HEK293 (cell line): ENCODE measurements around the gene LHFPL3.
A peak's percentile ranks its signal among the peaks of the same experiment; 100 is the strongest.

Source experiments
- CTCF ChIA-PET: fragments of 350-600 bp; formaldehyde crosslinking; extraction: SDS; loops from one replicate; lab custom pipeline; 2021; ENCODE audit warnings: antibody characterized with exemption; lab: Yijun Ruan, JAX
- POLR2A ChIA-PET: fragments of 300-600 bp; formaldehyde crosslinking; extraction: SDS; loops from one replicate; lab custom pipeline; 2020; ENCODE audit warnings: antibody characterized with exemption, inconsistent platforms; lab: Yijun Ruan, JAX
- H3K27ac ChIP-seq: fragments of 200-500 bp; sonication (Bioruptor generic); 2 replicates; pipeline ENCODE4 v1.5.1; 2014; ENCODE audit warnings: low read depth, low read length, control low read depth, inconsistent platforms; ENCODE audit errors: extremely low read depth
- H3K36me3 ChIP-seq, 2 experiments: fragments of 200-500 bp in 1 of 2; sonication (Bioruptor generic) in 1 of 2; 1 replicate in 1 of 2; 2 replicates in 1 of 2; pipeline ENCODE4 v1.5.1; 2014 to 2017; ENCODE audit warnings: inconsistent platforms in 2 of 2, low read length in 2 of 2; ENCODE audit not compliant: control insufficient read depth in 2 of 2, insufficient read depth in 1 of 2
- H3K4me1 ChIP-seq: fragments of 200-500 bp; sonication (Bioruptor generic); 2 replicates; pipeline ENCODE4 v1.5.1; 2014; ENCODE audit warnings: mild to moderate bottlenecking, low read length, inconsistent platforms; ENCODE audit not compliant: control insufficient read depth, insufficient read depth
- H3K4me3 ChIP-seq: 2 replicates; pipeline ENCODE4 v1.5.1; 2011; ENCODE audit warnings: low read depth, mild to moderate bottlenecking, control low read depth, low read length, moderate library complexity
- H3K9me3 ChIP-seq: fragments of 200-500 bp; sonication (Bioruptor generic); 2 replicates; pipeline ENCODE4 v1.5.1; 2014; ENCODE audit warnings: low read depth, low read length, inconsistent platforms; ENCODE audit not compliant: control insufficient read depth, insufficient read depth
- EGR2 ChIP-seq: fragments of 450-650 bp; formaldehyde crosslinking; IDR thresholded peaks from 2 replicates; pipeline ENCODE4 v1.5.1; 2016; ENCODE audit warnings: low read depth, missing biosample characterization, missing genetic modification characterization
- FEZF1 ChIP-seq: fragments of 450-650 bp; formaldehyde crosslinking; IDR thresholded peaks from 2 replicates; pipeline ENCODE4 v1.5.1; 2016; ENCODE audit warnings: missing biosample characterization, missing genetic modification characterization
- HOXD13 ChIP-seq: sonication (generic); formaldehyde crosslinking; IDR thresholded peaks from 2 replicates; pipeline ENCODE4 v1.8.0; 2022; ENCODE audit warnings: missing genetic modification reagents, borderline replicate concordance
- PRDM4 ChIP-seq: fragments of 450-650 bp; formaldehyde crosslinking; IDR thresholded peaks from 2 replicates; pipeline ENCODE4 v1.5.1; 2017; ENCODE audit warnings: missing biosample characterization, missing genetic modification characterization
- SETDB1 ChIP-seq: IDR thresholded peaks from one replicate; pipeline ENCODE4 v1.6.1; 2017; ENCODE audit warnings: mild to moderate bottlenecking, low read length, moderate library complexity, mixed read lengths; ENCODE audit not compliant: insufficient read length
- TCF7L2 ChIP-seq: IDR thresholded peaks from 2 replicates; pipeline ENCODE4 v1.6.1; 2011; ENCODE audit warnings: low read depth, mild to moderate bottlenecking, inconsistent platforms, low read length, moderate library complexity, borderline replicate concordance
- ZBTB48 ChIP-seq: fragments of 450-650 bp; formaldehyde crosslinking; IDR thresholded peaks from 2 replicates; pipeline ENCODE4 v1.5.1; 2016; ENCODE audit warnings: missing biosample characterization, missing genetic modification characterization
- ZFHX2 ChIP-seq: fragments of 450-650 bp; formaldehyde crosslinking; conservative IDR thresholded peaks from 2 replicates; pipeline ENCODE4 v1.5.1; 2016; ENCODE audit warnings: missing biosample characterization, missing genetic modification characterization
- ZFP3 ChIP-seq: fragments of 450-650 bp; formaldehyde crosslinking; IDR thresholded peaks from 2 replicates; pipeline ENCODE4 v1.5.1; 2016; ENCODE audit warnings: low read depth, missing biosample characterization, missing genetic modification characterization
- ZNF561 ChIP-seq: fragments of 450-650 bp; IDR thresholded peaks from 2 replicates; pipeline ENCODE4 v1.5.1; 2018; ENCODE audit warnings: missing biosample characterization, missing genetic modification characterization, borderline replicate concordance
- ZNF624 ChIP-seq: fragments of 450-650 bp; formaldehyde crosslinking; IDR thresholded peaks from 2 replicates; pipeline ENCODE4 v1.5.1; 2017; ENCODE audit warnings: missing biosample characterization, missing genetic modification characterization
- ZNF692 ChIP-seq: fragments of 450-650 bp; formaldehyde crosslinking; IDR thresholded peaks from 2 replicates; pipeline ENCODE4 v1.5.1; 2016; ENCODE audit warnings: missing biosample characterization, missing genetic modification characterization
- ZNF830 ChIP-seq: fragments of 450-650 bp; IDR thresholded peaks from 2 replicates; pipeline ENCODE4 v1.5.0; 2018; ENCODE audit warnings: missing biosample characterization, missing genetic modification characterization, low read depth, mild to moderate bottlenecking, moderate library complexity
- TF ChIP-seq, protein P1 (sequence below): fragments of 450-650 bp; formaldehyde crosslinking; IDR thresholded peaks from 2 replicates; pipeline ENCODE4 v1.5.1; 2016; ENCODE audit warnings: missing biosample characterization, missing genetic modification characterization
- TF ChIP-seq, protein P2 (sequence below): fragments of 450-650 bp; formaldehyde crosslinking; IDR thresholded peaks from 2 replicates; pipeline ENCODE4 v1.5.1; 2016; ENCODE audit warnings: missing biosample characterization, missing genetic modification characterization
- TF ChIP-seq, protein P3 (sequence below): fragments of 450-650 bp; formaldehyde crosslinking; IDR thresholded peaks from 2 replicates; pipeline ENCODE4 v1.5.1; 2016; ENCODE audit warnings: missing biosample characterization, missing genetic modification characterization
- TF ChIP-seq, protein P4 (sequence below): fragments of 450-650 bp; IDR thresholded peaks from 2 replicates; pipeline ENCODE4 v1.5.1; 2018; ENCODE audit warnings: missing biosample characterization, mild to moderate bottlenecking, missing genetic modification characterization

Gene LHFPL3

DNA sequence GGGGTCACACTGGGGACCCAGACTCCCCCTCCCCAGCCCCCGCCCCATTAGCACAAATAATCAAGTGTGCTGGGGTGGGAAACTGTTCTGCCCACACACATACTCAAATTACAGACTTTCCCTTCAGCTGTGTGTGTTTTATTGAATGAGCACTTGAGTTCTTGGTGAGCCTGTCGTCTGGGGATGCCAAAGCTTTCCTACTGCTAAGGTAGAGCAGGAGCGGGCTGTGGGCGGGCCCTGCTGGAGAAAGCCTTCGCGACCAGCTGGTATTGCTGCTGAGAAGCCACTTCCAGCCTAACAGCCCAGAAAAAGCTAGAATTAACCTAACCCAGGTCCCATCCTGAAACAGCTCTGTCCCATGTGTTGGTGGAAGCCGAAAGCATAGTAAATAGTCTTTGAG lies 598.7 kb downstream of the LHFPL3 start:
- Histone ChIP-seq H3K9me3 (no peaks in the 10 kb centered on the region), H3K4me3 (no peak overlapping the region)
- ChIA-PET CTCF (interaction anchor here (0.6 to 3.2 kb wide), 5 partner anchors 9 to 618 kb away, joined by 3 to 19 read pairs (median 4); no protein-coding TSS in a partner anchor), POLR2A (interaction anchor here (1.0 kb wide), 1 partner anchor 87 kb away, joined by 3 read pairs; the partner anchor contains the start of gene KMT2E)
- no peak for TF ChIP-seq HOXD13 (CRISPR knock-in tag)
- 0 out of 2 replicates have a peak, but pooled peaks have one; percentile 25 for TF ChIP-seq FEZF1
- TF ChIP-seq ZFHX2 (tag by site-specific recombination) = peak; percentile 85
- TF ChIP-seq ZBTB48 (tag by site-specific recombination) = peak; percentile 5; the same call in 1 of the 2 replicates
- TF ChIP-seq ZFP3 = no peak
- 0 out of 2 replicates have a peak, but pooled peaks have one; percentile 44 for TF ChIP-seq EGR2 (tag by site-specific recombination)
- TF ChIP-seq, all 188 proteins: peak for 4
- no peaks in the 10 kb centered on the region for H3K36me3 ChIP-seq
- no peak overlapping the region for H3K27ac ChIP-seq
- H3K4me1 ChIP-seq = 0 out of 2 replicates have a peak, but pooled peaks cover 2% of the 10 kb centered on the region

- Histone ChIP-seq H3K36me3 (no peaks in the 10 kb centered on the region), H3K27ac (no peak overlapping the region), H3K9me3 (no peaks in the 10 kb centered on the region), H3K4me3 (no peak overlapping the region), H3K4me1 (0 out of 2 replicates have a peak, but pooled peaks cover 2% of the 10 kb centered on the region)
- TF ChIP-seq EGR2 (tag by site-specific recombination) (no peak), ZNF561 (tag by site-specific recombination) (no peak), ZNF830 (tag by site-specific recombination) (no peak), ZNF624 (no peak), TCF7L2 (no peak)
- TF ChIP-seq, protein P1, sequence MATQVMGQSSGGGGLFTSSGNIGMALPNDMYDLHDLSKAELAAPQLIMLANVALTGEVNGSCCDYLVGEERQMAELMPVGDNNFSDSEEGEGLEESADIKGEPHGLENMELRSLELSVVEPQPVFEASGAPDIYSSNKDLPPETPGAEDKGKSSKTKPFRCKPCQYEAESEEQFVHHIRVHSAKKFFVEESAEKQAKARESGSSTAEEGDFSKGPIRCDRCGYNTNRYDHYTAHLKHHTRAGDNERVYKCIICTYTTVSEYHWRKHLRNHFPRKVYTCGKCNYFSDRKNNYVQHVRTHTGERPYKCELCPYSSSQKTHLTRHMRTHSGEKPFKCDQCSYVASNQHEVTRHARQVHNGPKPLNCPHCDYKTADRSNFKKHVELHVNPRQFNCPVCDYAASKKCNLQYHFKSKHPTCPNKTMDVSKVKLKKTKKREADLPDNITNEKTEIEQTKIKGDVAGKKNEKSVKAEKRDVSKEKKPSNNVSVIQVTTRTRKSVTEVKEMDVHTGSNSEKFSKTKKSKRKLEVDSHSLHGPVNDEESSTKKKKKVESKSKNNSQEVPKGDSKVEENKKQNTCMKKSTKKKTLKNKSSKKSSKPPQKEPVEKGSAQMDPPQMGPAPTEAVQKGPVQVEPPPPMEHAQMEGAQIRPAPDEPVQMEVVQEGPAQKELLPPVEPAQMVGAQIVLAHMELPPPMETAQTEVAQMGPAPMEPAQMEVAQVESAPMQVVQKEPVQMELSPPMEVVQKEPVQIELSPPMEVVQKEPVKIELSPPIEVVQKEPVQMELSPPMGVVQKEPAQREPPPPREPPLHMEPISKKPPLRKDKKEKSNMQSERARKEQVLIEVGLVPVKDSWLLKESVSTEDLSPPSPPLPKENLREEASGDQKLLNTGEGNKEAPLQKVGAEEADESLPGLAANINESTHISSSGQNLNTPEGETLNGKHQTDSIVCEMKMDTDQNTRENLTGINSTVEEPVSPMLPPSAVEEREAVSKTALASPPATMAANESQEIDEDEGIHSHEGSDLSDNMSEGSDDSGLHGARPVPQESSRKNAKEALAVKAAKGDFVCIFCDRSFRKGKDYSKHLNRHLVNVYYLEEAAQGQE (tag by site-specific recombination) = no peak
- TF ChIP-seq, protein P2, sequence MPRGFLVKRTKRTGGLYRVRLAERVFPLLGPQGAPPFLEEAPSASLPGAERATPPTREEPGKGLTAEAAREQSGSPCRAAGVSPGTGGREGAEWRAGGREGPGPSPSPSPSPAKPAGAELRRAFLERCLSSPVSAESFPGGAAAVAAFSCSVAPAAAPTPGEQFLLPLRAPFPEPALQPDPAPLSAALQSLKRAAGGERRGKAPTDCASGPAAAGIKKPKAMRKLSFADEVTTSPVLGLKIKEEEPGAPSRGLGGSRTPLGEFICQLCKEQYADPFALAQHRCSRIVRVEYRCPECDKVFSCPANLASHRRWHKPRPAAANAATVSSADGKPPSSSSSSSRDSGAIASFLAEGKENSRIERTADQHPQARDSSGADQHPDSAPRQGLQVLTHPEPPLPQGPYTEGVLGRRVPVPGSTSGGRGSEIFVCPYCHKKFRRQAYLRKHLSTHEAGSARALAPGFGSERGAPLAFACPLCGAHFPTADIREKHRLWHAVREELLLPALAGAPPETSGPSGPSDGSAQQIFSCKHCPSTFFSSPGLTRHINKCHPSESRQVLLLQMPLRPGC (tag by site-specific recombination) = no peak
- CTCF ChIA-PET = interaction anchor here (0.7 to 2.3 kb wide), 5 partner anchors 10 to 1091 kb away, joined by 4 to 14 read pairs (median 4); no protein-coding TSS in a partner anchor
- POLR2A ChIA-PET = no interaction called here
Observed at GRCh38 chr7:104928721-104929400, 600.5 kb downstream of the LHFPL3 start.

DNA sequence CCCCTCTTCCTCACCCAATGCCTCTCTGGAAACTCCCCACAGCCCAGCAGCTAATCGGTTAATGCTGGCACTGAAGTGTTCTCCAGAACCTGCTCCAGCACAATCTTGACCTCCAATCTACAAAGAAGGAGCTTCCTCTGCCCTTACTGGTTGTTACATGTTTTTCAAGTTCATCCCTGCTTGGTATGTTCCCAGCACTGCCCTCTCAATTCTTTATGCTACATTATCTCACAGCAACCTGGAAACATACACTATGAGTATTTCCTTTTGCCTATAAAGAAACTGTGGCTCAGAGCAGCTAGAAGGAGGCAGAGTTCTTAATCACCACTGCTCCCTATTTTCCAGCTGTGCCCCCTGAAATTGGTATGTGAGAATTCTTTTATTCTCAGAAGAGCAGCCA lies 601.5 kb downstream of the LHFPL3 start:
- ChIA-PET CTCF (interaction anchor here (0.6 to 2.3 kb wide), 6 partner anchors 14 to 1399 kb away, joined by 3 to 14 read pairs (median 4); no protein-coding TSS in a partner anchor), POLR2A (no interaction called here)
- no peak overlapping the region for H3K27ac ChIP-seq
- no peaks in the 10 kb centered on the region for H3K9me3 ChIP-seq
- H3K36me3 ChIP-seq = no peaks in the 10 kb centered on the region
- H3K4me1 ChIP-seq = 0 out of 2 replicates have a peak, but pooled peaks cover 2% of the 10 kb centered on the region
- no peak overlapping the region for H3K4me3 ChIP-seq
- TF ChIP-seq PRDM4 (tag by site-specific recombination) (no peak), ZNF692 (tag by site-specific recombination) (no peak), SETDB1 (no peak), FEZF1 (no peak)
- TF ChIP-seq, protein P3, sequence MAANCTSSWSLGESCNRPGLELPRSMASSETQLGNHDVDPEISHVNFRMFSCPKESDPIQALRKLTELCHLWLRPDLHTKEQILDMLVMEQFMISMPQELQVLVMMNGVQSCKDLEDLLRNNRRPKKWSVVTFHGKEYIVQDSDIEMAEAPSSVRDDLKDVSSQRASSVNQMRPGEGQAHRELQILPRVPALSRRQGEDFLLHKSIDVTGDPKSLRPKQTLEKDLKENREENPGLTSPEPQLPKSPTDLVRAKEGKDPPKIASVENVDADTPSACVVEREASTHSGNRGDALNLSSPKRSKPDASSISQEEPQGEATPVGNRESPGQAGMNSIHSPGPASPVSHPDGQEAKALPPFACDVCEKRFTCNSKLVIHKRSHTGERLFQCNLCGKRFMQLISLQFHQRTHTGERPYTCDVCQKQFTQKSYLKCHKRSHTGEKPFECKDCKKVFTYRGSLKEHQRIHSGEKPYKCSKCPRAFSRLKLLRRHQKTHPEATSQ (tag by site-specific recombination) = no peak
- TF ChIP-seq, protein P4, sequence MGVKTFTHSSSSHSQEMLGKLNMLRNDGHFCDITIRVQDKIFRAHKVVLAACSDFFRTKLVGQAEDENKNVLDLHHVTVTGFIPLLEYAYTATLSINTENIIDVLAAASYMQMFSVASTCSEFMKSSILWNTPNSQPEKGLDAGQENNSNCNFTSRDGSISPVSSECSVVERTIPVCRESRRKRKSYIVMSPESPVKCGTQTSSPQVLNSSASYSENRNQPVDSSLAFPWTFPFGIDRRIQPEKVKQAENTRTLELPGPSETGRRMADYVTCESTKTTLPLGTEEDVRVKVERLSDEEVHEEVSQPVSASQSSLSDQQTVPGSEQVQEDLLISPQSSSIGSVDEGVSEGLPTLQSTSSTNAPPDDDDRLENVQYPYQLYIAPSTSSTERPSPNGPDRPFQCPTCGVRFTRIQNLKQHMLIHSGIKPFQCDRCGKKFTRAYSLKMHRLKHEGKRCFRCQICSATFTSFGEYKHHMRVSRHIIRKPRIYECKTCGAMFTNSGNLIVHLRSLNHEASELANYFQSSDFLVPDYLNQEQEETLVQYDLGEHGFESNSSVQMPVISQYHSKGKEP (tag by site-specific recombination) = no peak
